ENCODE results near the gene GATAD2A.

Gene GATAD2A

GRCh38 chr19:19482809-19483596 lies 77.5 kb downstream of the GATAD2A start:
- DNase-seq: peak in 1 of 10 donors; percentile 74
- intact Hi-C loops (cut with DNase I): no loop called here

- intact Hi-C loops (cut with DNase I): no loop called here
- DNase-seq: peak in 1 of 10 donors; percentile 62
Measured at GRCh38 chr19:19485161-19485997, 79.9 kb downstream of the GATAD2A start.

GRCh38 chr19:19485998-19486290 lies 80.5 kb downstream of the GATAD2A start:
- intact Hi-C loops (cut with DNase I): no loop called here
- no peak for DNase-seq

GRCh38 chr19:19486343-19487076 lies 81.0 kb downstream of the GATAD2A start:
- peak in 1 of 10 donors; percentile 73 for DNase-seq
- intact Hi-C loops (cut with DNase I): no loop called here

- peak in 1 of 10 donors; percentile 67 for DNase-seq
- intact Hi-C loops (cut with DNase I): no loop called here
Measured at GRCh38 chr19:19487077-19487949, 81.8 kb downstream of the GATAD2A start.

GRCh38 chr19:19487950-19488874 lies 82.7 kb downstream of the GATAD2A start:
- peak in 1 of 10 donors; percentile 80 for DNase-seq
- intact Hi-C loops (cut with DNase I): no loop called here

- DNase-seq: peak in 8 of 10 donors; percentile 42 to 90 (median 66)
- intact Hi-C loops (cut with DNase I): no loop called here
Measured at GRCh38 chr19:19488875-19489690, 83.6 kb downstream of the GATAD2A start.

- intact Hi-C loops (cut with DNase I): loop anchor here (1.0 kb wide), 1 partner anchor 123 kb away; no protein-coding TSS in a partner anchor
- DNase-seq: peak in 1 of 10 donors; percentile 75
Measured at GRCh38 chr19:19489804-19490204, 84.3 kb downstream of the GATAD2A start.

- DNase-seq: peak; percentile 39 to 95 (median 80)
- intact Hi-C loops (cut with DNase I): loop anchor here (1.0 kb wide), 1 partner anchor 123 kb away; no protein-coding TSS in a partner anchor
Measured at GRCh38 chr19:19490214-19490968, 84.9 kb downstream of the GATAD2A start.

- DNase-seq: peak in 1 of 10 donors; percentile 67
- intact Hi-C loops (cut with DNase I): no loop called here
Measured at GRCh38 chr19:19491321-19492025, 86.0 kb downstream of the GATAD2A start.

GRCh38 chr19:19492026-19492610 lies 86.6 kb downstream of the GATAD2A start:
- DNase-seq: peak in 1 of 10 donors; percentile 69
- intact Hi-C loops (cut with DNase I): no loop called here

- no peak for DNase-seq
- intact Hi-C loops (cut with DNase I): no loop called here
Measured at GRCh38 chr19:19493841-19494546, 88.5 kb downstream of the GATAD2A start.

- intact Hi-C loops (cut with DNase I): no loop called here
- no peak for DNase-seq
Measured at GRCh38 chr19:19495614-19496603, 90.4 kb downstream of the GATAD2A start.

GRCh38 chr19:19498255-19498991 lies 92.9 kb downstream of the GATAD2A start:
- DNase-seq: peak in 1 of 10 donors; percentile 70
- intact Hi-C loops (cut with DNase I): no loop called here

All from posterior cingulate gyrus (tissue), 11 donors.